ENCODE results near the gene RNF133.

DNA sequence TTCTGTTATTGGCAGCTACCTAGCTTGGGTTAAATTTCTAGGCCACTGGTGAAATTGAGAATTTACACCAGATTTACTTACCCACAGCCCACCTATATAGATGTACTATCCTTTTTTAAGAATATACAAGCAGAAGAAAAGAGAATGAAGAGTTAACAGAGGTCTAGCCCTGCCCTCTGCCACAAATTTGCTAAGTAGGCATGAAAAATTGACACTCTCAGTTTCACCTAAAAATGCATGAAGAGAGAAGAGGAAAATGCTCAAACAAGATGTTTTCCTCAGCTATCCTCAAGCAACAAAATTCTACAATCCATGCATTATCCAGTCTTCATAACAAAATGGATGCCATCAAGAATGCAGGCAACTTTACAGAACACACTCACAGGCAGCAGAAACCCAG is 28.4 kb upstream of the RNF133 start:
- TF ChIP-seq RAD21 (IDR thresholded peaks at IDR 0.05; ENCODE audit: low read depth) (no peak), YY1 (IDR thresholded peaks at IDR 0.05; ENCODE audit: low read depth) (no peak), EP300 (IDR thresholded peaks at IDR 0.05; ENCODE audit: borderline replicate concordance) (no peak), TAF1 (IDR thresholded peaks at IDR 0.05; ENCODE audit: low read depth) (no peak), CREB1 (IDR thresholded peaks at IDR 0.05; ENCODE audit: low read depth) (no peak), ZBTB7A (IDR thresholded peaks at IDR 0.05; ENCODE audit: low read depth) (no peak)

Measured in Ishikawa (cell line).